H1 (cell line): ENCODE measurements around the gene ELOF1. TPM values are rescaled to one million over a fixed set of nuclear protein-coding genes. Genes with fewer than 3 reads are reported as not detected.
A peak's percentile ranks its signal among the peaks of the same experiment; 100 is the strongest.

Source experiments
- CTCF ChIA-PET: fragments of 300-600 bp; sonication (Branson Sonifier 250); formaldehyde crosslinking; loops from one replicate; lab custom pipeline; 2021; ENCODE audit not compliant: partially characterized antibody; lab: Charles Lee
- POLR2A ChIA-PET: fragments of 300-600 bp; sonication (Branson Sonifier 250); formaldehyde crosslinking; loops from one replicate; lab custom pipeline; 2021; ENCODE audit warnings: inconsistent platforms; ENCODE audit not compliant: partially characterized antibody; lab: Charles Lee
- DNase-seq, 2 experiments: peaks; one replicate each; pipeline versions ENCODE4 v3.0.0 to v3.0.0-alpha.2; 2010 to 2022; ENCODE audit warnings: low spot score in 2 of 2, low read depth in 1 of 2, mixed read lengths in 1 of 2
- FAIRE-seq: peaks from 2 replicates; lab custom pipeline; 2011; peaks lifted over from hg19 to GRCh38; lab: Jason Lieb, UNC
- H2AFZ ChIP-seq: 2 replicates; pipeline ENCODE4 v1.8.1; 2012; ENCODE audit warnings: low read length, inconsistent platforms
- H2AK5ac ChIP-seq: 2 replicates; pipeline ENCODE4 v1.6.1; 2013; ENCODE audit warnings: low read depth, low read length
- H2BK120ac ChIP-seq: replicated peaks from 2 replicates; pipeline ENCODE3; 2013; ENCODE audit warnings: low read depth, low read length, inconsistent platforms
- H2BK12ac ChIP-seq: 2 replicates; pipeline ENCODE4 v1.6.1; 2013; ENCODE audit warnings: low read depth, low read length
- H2BK15ac ChIP-seq: 2 replicates; pipeline ENCODE4 v1.6.1; 2013; ENCODE audit warnings: low read length
- H2BK20ac ChIP-seq: 2 replicates; pipeline ENCODE4 v1.6.1; 2013; ENCODE audit warnings: low read length
- H2BK5ac ChIP-seq: 2 replicates; pipeline ENCODE4 v1.6.1; 2013; ENCODE audit warnings: low read depth, low read length
- H3K14ac ChIP-seq: 2 replicates; pipeline ENCODE4 v1.6.1; 2013; ENCODE audit warnings: inconsistent platforms; ENCODE audit not compliant: insufficient read length
- H3K18ac ChIP-seq: 2 replicates; pipeline ENCODE4 v1.6.1; 2013; ENCODE audit warnings: low read length; ENCODE audit errors: extremely low read depth
- H3K23ac ChIP-seq: 2 replicates; pipeline ENCODE4 v1.6.1; 2013; ENCODE audit warnings: inconsistent platforms; ENCODE audit not compliant: insufficient read length
- H3K23me2 ChIP-seq: 2 replicates; pipeline ENCODE4 v1.6.1; 2013; ENCODE audit warnings: low read depth, low read length
- H3K27ac ChIP-seq: 2 replicates; pipeline ENCODE4 v1.6.1; 2011; ENCODE audit warnings: low read depth, low read length, inconsistent platforms
- H3K27me3 ChIP-seq, 4 experiments: replicated peaks in 1 of 4; 1 replicate in 1 of 4; 2 replicates in 3 of 4; pipeline versions ENCODE4 v1.6.1 to v1.8.1; 2011 to 2013; ENCODE audit warnings: low read length in 3 of 4, mild to moderate bottlenecking in 3 of 4, inconsistent platforms in 2 of 4, mixed read lengths in 2 of 4, moderate library complexity in 1 of 4; ENCODE audit not compliant: control insufficient read depth in 3 of 4, insufficient read depth in 3 of 4; ENCODE audit errors: extremely low read depth in 1 of 4
- H3K36me3 ChIP-seq, 4 experiments: 2 replicates each; pipeline versions ENCODE4 v1.6.1 to v1.8.1; 2011 to 2013; ENCODE audit warnings: mild to moderate bottlenecking in 4 of 4, low read length in 3 of 4, moderate library complexity in 2 of 4, control low read depth in 1 of 4, inconsistent platforms in 1 of 4; ENCODE audit not compliant: insufficient read depth in 4 of 4, control insufficient read depth in 2 of 4
- H3K4ac ChIP-seq: replicated peaks from 2 replicates; pipeline ENCODE3; 2013; ENCODE audit warnings: low read length, low read depth, mixed read lengths, inconsistent platforms; ENCODE audit not compliant: insufficient read length
- H3K4me1 ChIP-seq, 4 experiments: replicated peaks in 1 of 4; 1 replicate in 1 of 4; 2 replicates in 3 of 4; pipeline versions ENCODE4 v1.6.1 to v1.8.1; 2011 to 2013; ENCODE audit warnings: low read length in 3 of 4, inconsistent platforms in 2 of 4, mixed read lengths in 1 of 4; ENCODE audit not compliant: insufficient read depth in 4 of 4, control insufficient read depth in 3 of 4
- H3K4me2 ChIP-seq, 2 experiments: 2 replicates each; pipeline versions ENCODE4 v1.6.1 to v1.8.1; 2011 to 2013; ENCODE audit warnings: low read depth in 2 of 2, low read length in 2 of 2, control low read depth in 1 of 2, inconsistent platforms in 1 of 2, mild to moderate bottlenecking in 1 of 2; ENCODE audit not compliant: insufficient read depth in 1 of 2
- H3K4me3 ChIP-seq, 4 experiments: fragments of 200-600, 300-600 bp in 1 of 4; sonication (generic), shearing (Covaris generic), sonication (Bioruptor Twin) in 1 of 4; 2 replicates each; pipeline versions ENCODE4 v1.5.1 to v1.8.1; 2011 to 2016; ENCODE audit warnings: low read length in 4 of 4, low read depth in 3 of 4, control low read depth in 2 of 4, inconsistent platforms in 2 of 4, mild to moderate bottlenecking in 2 of 4, mixed read lengths in 1 of 4, moderate library complexity in 1 of 4; ENCODE audit not compliant: insufficient read depth in 2 of 4; ENCODE audit errors: extremely low read depth in 1 of 4
- H3K56ac ChIP-seq: replicated peaks from 2 replicates; pipeline ENCODE3; 2013; ENCODE audit warnings: low read depth, mild to moderate bottlenecking, mixed read lengths, low read length, inconsistent platforms; ENCODE audit not compliant: insufficient read length
- H3K79me1 ChIP-seq: 2 replicates; pipeline ENCODE4 v1.6.1; 2013; ENCODE audit warnings: low read depth, low read length, control low read depth
- H3K79me2 ChIP-seq, 2 experiments: 2 replicates each; pipeline versions ENCODE4 v1.6.1 to v1.8.1; 2012 to 2013; ENCODE audit warnings: low read length in 2 of 2, mild to moderate bottlenecking in 2 of 2, inconsistent platforms in 1 of 2; ENCODE audit not compliant: insufficient read depth in 2 of 2, control insufficient read depth in 1 of 2
- H3K9ac ChIP-seq, 4 experiments: replicated peaks in 1 of 4; 1 replicate in 1 of 4; 2 replicates in 3 of 4; pipeline versions ENCODE4 v1.6.1 to v1.8.1; 2011 to 2013; ENCODE audit warnings: low read depth in 3 of 4, low read length in 3 of 4, control low read depth in 2 of 4, mild to moderate bottlenecking in 2 of 4, moderate library complexity in 2 of 4, inconsistent platforms in 1 of 4; ENCODE audit errors: extremely low read depth in 1 of 4
- H3K9me3 ChIP-seq, 2 experiments: 2 replicates each; pipeline versions ENCODE4 v1.6.1 to v1.8.1; 2012 to 2013; ENCODE audit warnings: mild to moderate bottlenecking in 2 of 2, moderate library complexity in 2 of 2, control low read depth in 1 of 2, inconsistent platforms in 1 of 2, low read depth in 1 of 2, low read length in 1 of 2, mixed read lengths in 1 of 2; ENCODE audit not compliant: insufficient read depth in 2 of 2
- H4K20me1 ChIP-seq, 2 experiments: replicated peaks in 1 of 2; 2 replicates each; pipeline versions ENCODE3 to v1.8.1; 2011 to 2013; ENCODE audit warnings: inconsistent platforms in 2 of 2, low read length in 2 of 2, mild to moderate bottlenecking in 1 of 2; ENCODE audit not compliant: insufficient read depth in 2 of 2, control insufficient read depth in 1 of 2
- H4K5ac ChIP-seq: 2 replicates; pipeline ENCODE4 v1.6.1; 2013; ENCODE audit warnings: low read length, low read depth, mixed read lengths, inconsistent platforms; ENCODE audit not compliant: insufficient read length
- H4K8ac ChIP-seq: 2 replicates; pipeline ENCODE4 v1.8.0; 2013; ENCODE audit warnings: mild to moderate bottlenecking, moderate library complexity, low read length, inconsistent platforms; ENCODE audit not compliant: insufficient read depth; ENCODE audit errors: extremely low read depth
- H4K91ac ChIP-seq: replicated peaks from 2 replicates; pipeline ENCODE3; 2013; ENCODE audit warnings: low read length, mixed read lengths, inconsistent platforms; ENCODE audit not compliant: insufficient read length
- GTF2F1 ChIP-seq: IDR thresholded peaks from 2 replicates; pipeline ENCODE4 v1.6.1; 2012; ENCODE audit warnings: low read depth, low read length, improper control_type of control experiment, borderline replicate concordance
- NRF1 ChIP-seq: IDR thresholded peaks from 2 replicates; pipeline ENCODE4 v1.6.1; 2011; ENCODE audit warnings: mild to moderate bottlenecking, low read depth, low read length, improper control_type of control experiment
- TAF1 ChIP-seq: IDR thresholded peaks from 2 replicates; pipeline ENCODE4 v1.6.1; 2011; ENCODE audit warnings: mild to moderate bottlenecking, low read depth, low read length
- WGBS, 2 experiments: shearing (Covaris generic) in 1 of 2; methylation state at CpG; one replicate each; pipeline versions ENCODE4 v1.1.6 to v1.1.7; 2013 to 2015; ENCODE audit warnings: low lambda C conversion rate in 2 of 2, mixed read lengths in 2 of 2, inconsistent platforms in 1 of 2, low coverage in 1 of 2, missing lambda C conversion rate in 1 of 2; ENCODE audit not compliant: insufficient replicate concordance in 2 of 2, insufficient coverage in 1 of 2, insufficient read length in 1 of 2; ENCODE audit errors: extremely low coverage in 1 of 2, missing lambda C conversion rate in 1 of 2; 5-methylcytosine and 5-hydroxymethylcytosine counted together
- polyA plus RNA-seq, 7 experiments: library from polyadenylated mRNA; depleted of rRNA in 3 of 7; stranded (reverse) in 5 of 7; unstranded in 2 of 7; fragments of >200 nt in 5 of 7; fragments of 200-250 nt in 2 of 7; gene quantifications; 1 replicate in 5 of 7; 2 replicates in 1 of 7; 4 replicates in 1 of 7; pipeline versions ENCODE4 v1.2.1 to v1.2.3, GENCODE V29; 2011 to 2013; ENCODE audit warnings: missing spikeins in 2 of 7, mixed read lengths in 2 of 7
- total RNA-seq: library from RNA; stranded (reverse); fragmentation: NEBNext Ultra II Directional; extraction: Animal tissue kit (Norgen Biotek cat#: 25700); gene quantifications from 2 replicates; pipeline ENCODE4 v1.2.1, GENCODE V29; 2021
- TF ChIP-seq, protein P1 (sequence below): IDR thresholded peaks from 2 replicates; pipeline ENCODE4 v1.6.1; 2012; ENCODE audit warnings: inconsistent platforms

Gene ELOF1
- total and polyA plus RNA-seq, 2 of the 8 experiments (the other 6 are each of a cell fraction or from before 2014, with no cell fraction given) = 84.2 to 101 TPM

DNA sequence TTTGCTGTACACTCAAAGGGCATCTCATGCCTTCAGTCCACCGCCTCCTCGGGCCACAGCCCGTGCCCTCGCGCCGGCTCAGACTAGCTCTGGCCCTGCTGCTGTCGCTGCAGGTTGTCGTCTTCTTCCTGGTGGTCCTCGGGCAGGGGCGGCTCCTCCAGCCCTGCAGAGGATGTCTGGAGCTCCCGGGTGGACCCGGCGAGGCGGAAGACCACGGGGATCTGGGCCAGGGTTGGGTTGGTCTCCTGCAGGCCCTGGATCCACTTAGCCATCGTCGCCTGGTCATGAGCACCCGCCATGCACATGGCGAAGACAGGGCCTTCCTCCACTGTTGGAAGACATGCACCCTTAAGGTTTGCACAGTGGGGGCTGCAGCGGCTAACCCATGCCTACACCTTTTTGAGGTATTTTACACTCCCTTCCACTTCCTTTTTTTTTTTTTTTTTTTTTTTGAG is 52.9 kb downstream of the ELOF1 start:
- peaks cover 0 to under 1% of the 10 kb centered on the region in 2 experiments for H4K20me1 ChIP-seq
- peak overlapping the region; percentile 83 for H4K5ac ChIP-seq
- peak overlapping the region; percentile 90 for H2BK5ac ChIP-seq
- peaks cover 3 to 4% (median 4%) of the 10 kb centered on the region in 4 experiments; a peak in 6 of 7 replicates for H3K4me1 ChIP-seq
- no peak overlapping the region for H2BK15ac ChIP-seq
- FAIRE-seq (no peak), DNase-seq (no peak)
- H3K27me3 ChIP-seq = no peaks in the 10 kb centered on the region
- H3K14ac ChIP-seq = no peak overlapping the region
- no peak overlapping the region for H2BK120ac ChIP-seq
- H2AFZ ChIP-seq = no peak overlapping the region
- no peak overlapping the region for H2BK12ac ChIP-seq
- TF ChIP-seq TAF1 = 0 out of 2 replicates have a peak, but pooled peaks have one; percentile 7
- TF ChIP-seq GTF2F1 = no peak
- TF ChIP-seq, protein P1, sequence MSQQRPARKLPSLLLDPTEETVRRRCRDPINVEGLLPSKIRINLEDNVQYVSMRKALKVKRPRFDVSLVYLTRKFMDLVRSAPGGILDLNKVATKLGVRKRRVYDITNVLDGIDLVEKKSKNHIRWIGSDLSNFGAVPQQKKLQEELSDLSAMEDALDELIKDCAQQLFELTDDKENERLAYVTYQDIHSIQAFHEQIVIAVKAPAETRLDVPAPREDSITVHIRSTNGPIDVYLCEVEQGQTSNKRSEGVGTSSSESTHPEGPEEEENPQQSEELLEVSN = peak; percentile 44; the same call in 1 of the 2 replicates
- TF ChIP-seq NRF1 = no peak
- ChIA-PET POLR2A (interaction anchor here (0.7 to 2.8 kb wide), 7 partner anchors 10 to 33 kb away, joined by 3 to 7 read pairs (median 3); partner anchors contain the start of genes CNN1 and ELAVL3), CTCF (interaction anchor here (1.3 to 1.5 kb wide), 2 partner anchors 24 to 53 kb away, joined by 3 to 4 read pairs; partner anchors contain the start of gene ELOF1)
- no peak overlapping the region for H3K56ac ChIP-seq
- H3K9ac ChIP-seq = peak overlapping the region in 3 of 4 experiments; percentile 39 to 68 (median 58); a peak in 5 of 7 replicates
- WGBS, 2 experiments = 84% methylated on average over 20 of the region's 20 CpGs; no CpG with 5 or more reads in 1 of the 2 experiments
- no peak overlapping the region for H3K23ac ChIP-seq
- H3K4me2 ChIP-seq = peak overlapping the region; percentile 71 to 85
- H4K91ac ChIP-seq = peak overlapping the region; percentile 44
- peak overlapping the region; percentile 32 for H3K27ac ChIP-seq
- H2BK20ac ChIP-seq = no peak overlapping the region
- 0 out of 2 replicates have a peak, but pooled peaks cover 2% of the 10 kb centered on the region for H3K23me2 ChIP-seq
- H4K8ac ChIP-seq = peak overlapping the region; percentile 92
- no peaks in the 10 kb centered on the region for H3K36me3 ChIP-seq
- peak overlapping the region; percentile 21 for H3K4ac ChIP-seq
- no peak overlapping the region for H2AK5ac ChIP-seq
- peak overlapping the region; percentile 69 to 85 (median 78) for H3K4me3 ChIP-seq
- H3K79me1 ChIP-seq = peaks cover 4% of the 10 kb centered on the region
- no peaks in the 10 kb centered on the region for H3K9me3 ChIP-seq
- no peak overlapping the region for H3K18ac ChIP-seq
- H3K79me2 ChIP-seq = no peaks in the 10 kb centered on the region; a peak in 1 of 4 replicates
